NCI-H1105 treated with DMSO at 0.1 percent for 48 hours (cell line): ENCODE results near the gene USP36.

Experiments
- DNase-seq: peaks from one replicate; lab custom pipeline; 2025; lab: John Stamatoyannopoulos, UW

USP36 gene

DNA sequence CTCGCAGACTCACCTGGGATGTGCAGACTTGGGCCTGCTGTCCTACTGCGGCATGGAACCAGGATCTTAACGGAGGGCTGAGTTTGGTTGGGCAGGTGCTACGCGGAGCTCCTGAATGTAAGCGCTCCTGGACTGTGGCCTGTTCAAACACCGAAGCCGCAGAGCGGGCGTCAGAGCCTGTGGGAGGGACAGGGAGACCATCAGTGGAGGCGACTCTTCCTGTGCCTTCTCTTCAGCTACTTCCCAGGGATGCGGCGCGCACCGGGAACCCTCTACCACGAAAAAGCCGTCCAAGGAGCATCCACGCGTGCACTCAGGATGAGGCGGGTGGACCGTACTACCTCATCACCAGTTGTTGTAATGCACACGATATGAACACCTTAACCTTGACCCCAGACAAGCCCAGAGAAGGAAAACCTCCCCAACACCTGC is 2.0 kb downstream of the USP36 start:
- peak; percentile 16 for DNase-seq

GRCh38 chr17:78836420-78837021 is 4.1 kb downstream of the USP36 start:
- no peak for DNase-seq

DNA sequence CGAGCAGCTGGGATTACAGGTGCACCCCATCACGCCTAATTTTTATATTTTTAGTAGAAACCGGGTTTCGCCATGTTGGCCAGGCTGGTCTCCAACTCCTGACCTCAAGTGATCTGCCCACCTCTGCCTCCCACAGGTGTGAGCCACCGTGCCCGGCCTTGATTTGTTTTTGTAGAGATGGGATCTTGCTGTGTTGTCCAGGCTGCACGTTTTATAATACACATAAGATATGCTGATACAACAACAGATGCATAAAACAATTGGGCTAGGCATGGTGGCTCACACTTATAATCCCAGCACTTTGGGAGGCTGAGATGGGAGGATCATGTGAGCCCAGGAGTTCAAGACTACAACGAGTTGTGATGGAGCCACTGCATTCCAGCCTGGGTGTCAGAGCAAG is 6.0 kb downstream of the USP36 start:
- no peak for DNase-seq

- no peak for DNase-seq
Observed at GRCh38 chr17:78832541-78832810, 8.1 kb downstream of the USP36 start.

DNA sequence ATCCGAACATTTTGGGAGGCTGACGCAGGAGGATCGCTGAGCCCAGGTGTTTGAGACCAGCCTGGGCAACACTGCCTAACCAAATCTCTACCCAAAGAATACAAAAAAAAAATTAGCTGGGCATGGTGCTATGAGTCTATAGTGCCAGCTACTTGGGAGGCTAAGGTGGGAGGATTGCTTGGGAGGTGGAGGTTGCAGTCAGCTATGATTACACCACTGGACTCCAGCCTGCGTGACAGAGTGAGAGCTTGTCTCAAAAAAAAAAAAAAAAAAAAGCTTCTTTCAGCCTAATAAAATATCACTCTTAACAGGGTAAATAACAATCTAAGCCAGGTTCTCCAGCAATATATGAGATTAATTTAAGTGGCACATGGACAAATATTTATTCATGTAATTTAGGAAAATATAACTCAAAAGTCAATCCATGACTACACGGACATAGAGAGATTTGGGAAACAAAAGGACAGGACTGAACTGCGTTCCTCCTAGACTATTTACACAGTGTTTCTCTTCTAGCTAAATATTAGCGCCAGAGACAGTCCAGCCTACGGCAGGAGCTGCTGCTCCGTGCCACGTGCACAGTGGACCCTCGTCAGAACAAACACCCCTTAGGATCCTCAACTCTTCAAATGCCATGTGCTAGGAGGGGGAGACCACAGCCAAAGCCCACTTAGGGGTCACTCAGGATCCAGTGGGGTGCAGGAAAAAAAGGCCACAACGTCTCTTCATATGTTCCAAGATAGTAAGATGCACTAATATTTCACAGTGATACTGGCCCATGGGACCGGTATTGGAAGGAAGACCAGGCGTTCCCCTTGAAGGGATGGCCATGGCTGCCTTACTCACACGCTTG is 8.7 kb downstream of the USP36 start:
- no peak for DNase-seq

GRCh38 chr17:78829477-78829876 is 11.1 kb downstream of the USP36 start:
- DNase-seq = no peak

- no peak for DNase-seq
Observed at GRCh38 chr17:78828470-78829185, 12.0 kb downstream of the USP36 start.

GRCh38 chr17:78826836-78827509 is 13.6 kb downstream of the USP36 start:
- no peak for DNase-seq

DNA sequence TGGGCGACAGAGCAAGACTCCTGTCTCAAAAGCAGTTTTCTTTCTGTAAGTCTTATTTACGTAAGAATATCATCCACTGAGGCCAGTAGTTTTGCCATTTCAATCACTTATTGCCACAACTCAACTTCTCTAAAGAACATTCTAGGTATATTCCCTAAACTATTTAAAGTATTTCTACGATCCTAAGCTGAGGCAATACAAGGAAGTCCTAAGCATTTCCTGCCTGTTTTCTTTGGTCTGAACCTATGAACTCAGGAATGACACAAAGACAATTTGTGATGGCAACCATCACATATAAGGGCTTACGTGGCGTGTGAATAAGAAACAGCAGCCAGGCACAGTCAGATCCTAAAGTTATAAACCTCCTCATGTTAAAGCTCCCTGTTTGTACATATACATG is 14.2 kb downstream of the USP36 start:
- no peak for DNase-seq

GRCh38 chr17:78825696-78826095 is 14.9 kb downstream of the USP36 start:
- DNase-seq = no peak

DNA sequence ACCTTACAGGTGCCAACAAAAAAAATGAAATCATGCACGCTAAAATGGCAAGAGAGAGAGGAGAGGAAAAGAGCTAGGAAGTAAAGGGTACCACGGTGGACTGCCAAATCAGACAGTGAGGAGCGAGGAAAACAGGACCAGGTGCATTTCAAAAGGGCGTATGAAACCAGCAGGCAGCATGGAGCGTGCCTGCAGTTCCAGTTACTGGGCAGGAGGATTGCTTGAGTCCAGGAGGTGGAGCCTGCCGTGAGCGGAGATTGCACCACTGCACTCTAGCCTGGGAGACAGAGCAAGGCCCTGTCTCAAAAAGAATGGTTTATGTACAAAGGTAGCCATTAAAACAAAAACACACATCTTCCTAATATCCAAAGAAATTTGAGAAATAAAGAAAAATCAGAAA is 16.4 kb downstream of the USP36 start:
- no peak for DNase-seq

GRCh38 chr17:78823282-78824046 is 17.1 kb downstream of the USP36 start:
- no peak for DNase-seq

DNA sequence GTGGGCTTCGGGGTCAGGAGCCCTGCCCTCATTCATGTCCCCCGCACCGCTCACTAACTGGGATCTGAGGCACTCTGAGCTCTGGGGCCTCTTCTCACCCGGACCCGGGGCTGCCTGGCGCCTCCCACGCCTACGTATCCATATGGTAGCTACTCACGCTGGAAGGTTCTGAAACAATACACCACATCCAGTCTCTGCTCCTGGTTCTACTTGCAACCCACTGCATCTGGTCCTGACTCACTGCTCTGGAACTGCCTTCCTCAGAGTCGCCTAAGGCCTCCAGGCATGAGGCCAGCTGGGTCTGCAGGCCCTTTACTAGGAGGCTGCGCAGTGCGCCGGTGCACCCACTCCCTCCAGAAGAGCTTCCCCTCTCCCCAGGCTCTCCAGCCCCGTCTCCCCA is 18.1 kb downstream of the USP36 start:
- no peak for DNase-seq

GRCh38 chr17:78821961-78822360 is 18.7 kb downstream of the USP36 start:
- no peak for DNase-seq

- no peak for DNase-seq
Observed at GRCh38 chr17:78820841-78821240, 19.8 kb downstream of the USP36 start.

DNA sequence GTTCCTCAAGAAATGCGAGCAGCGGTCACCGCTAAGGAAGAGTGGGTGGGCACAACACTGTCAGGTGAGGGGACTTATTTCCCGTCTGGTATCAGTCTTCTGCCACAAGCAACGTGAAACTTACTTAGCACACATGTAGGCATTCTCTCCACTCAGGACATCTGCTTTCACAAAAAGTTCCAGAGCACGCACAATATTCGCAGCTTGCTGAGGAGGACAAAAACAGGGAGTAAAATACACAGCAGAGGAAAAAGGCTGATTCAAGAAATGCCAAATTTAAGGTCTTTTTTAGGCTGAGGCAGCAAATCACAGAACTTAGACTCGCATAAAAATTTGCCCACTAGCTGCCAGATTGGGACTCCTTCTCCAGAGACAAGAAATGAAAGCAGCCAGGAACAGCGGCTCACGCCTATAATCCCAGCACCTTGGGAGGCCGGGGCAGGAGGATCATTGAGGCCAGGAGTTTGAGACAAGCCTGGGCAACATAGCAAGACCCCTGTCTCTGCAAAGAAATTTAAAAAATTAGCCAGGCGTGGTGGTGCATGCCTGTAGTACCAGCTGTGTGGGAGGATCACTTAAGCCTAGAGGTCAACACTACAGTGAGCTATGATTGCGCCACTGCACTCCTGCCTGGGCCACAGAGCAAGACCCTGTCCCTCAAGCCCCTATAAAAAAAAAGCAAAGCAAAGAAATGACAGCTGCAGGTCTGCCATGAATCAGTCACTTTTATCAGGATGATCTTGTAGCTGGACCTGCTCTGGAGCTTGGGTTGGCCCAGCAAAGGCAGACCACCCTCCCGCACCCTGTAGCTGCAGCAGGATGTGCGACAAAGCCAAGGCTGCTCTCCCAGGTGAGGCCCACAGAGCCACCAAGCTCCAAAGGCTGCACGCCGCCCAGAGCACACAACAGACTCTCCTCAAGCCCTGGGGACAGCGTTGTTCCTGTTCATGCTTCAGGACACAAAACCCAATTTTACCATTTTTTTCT is 20.5 kb downstream of the USP36 start:
- no peak for DNase-seq

DNA sequence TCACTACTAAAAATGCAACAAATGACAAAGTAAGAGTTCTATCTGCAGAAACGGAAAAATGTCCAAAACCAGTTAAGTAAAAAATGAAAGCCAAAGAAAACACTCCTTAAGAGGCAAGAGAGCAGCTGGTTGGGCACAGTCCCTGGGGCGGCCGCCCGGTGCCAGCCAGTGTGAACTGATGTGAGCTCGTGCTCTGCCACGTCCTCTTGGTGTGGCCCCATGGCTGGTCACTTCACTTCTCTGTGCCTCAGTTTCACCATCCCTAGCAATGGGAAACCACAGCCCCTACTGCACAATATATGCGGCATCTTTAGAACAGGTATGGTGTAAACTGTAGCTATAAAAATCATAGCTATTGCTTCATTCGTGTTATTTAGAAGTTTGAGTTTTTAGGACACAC is 21.2 kb downstream of the USP36 start:
- no peak for DNase-seq

- no peak for DNase-seq
Observed at GRCh38 chr17:78818932-78819331, 21.7 kb downstream of the USP36 start.

DNA sequence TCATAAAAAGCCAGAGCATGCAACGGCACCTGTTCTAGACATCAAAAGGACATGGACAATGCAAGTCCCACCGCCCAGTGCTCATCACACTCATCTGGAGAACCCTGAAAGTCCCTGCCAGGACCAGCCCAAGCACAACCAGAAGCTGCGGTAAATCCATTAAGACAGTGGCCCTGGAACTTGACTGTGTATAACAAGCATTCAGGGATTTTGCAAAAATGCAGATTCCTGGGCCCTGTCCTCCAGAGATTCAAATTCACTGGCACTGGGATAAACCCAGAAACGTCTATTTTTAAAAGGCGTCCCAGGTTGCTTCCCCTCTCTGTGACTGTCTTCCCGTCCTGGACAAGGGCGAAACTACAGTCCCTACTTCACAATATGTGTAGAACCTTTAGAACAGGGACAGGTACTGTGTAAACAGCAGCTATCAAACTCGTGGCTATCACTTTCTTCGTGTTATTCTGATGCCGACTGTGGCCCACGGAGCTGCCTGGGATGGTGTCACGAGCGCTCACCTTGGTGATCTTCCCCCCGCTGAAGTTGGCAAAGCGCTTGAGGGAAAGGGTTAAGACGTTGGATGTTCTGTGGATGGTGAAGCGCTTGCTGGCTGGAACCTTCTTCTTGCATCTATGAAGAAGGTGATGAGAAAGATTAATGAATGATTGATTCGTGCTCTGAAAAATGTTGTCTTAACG is 22.3 kb downstream of the USP36 start:
- DNase-seq = no peak

- no peak for DNase-seq
Observed at GRCh38 chr17:78817123-78817522, 23.5 kb downstream of the USP36 start.
